Measurements from ENCODE around the gene LRMDA. TPM values are rescaled to one million over a fixed set of nuclear protein-coding genes. Genes with fewer than 3 reads are reported as not detected.
A peak's percentile ranks its signal among the peaks of the same experiment; 100 is the strongest.

The LRMDA gene
- total and polyA plus RNA-seq, 2 donors from 2014 or later: 23.2 to 48.6 TPM

GRCh38 chr10:75394221-75394620 is 37.2 kb upstream of the LRMDA start:
- Histone ChIP-seq H3K36me3 (ENCODE audit: control insufficient read depth in 2 of 3, insufficient read depth in 3 of 3, low read length in 3 of 3) (peaks cover 0 to 5% (median 0%) of the 10 kb centered on the region in 3 donors), H3K4me1 (ENCODE audit: control insufficient read depth in 2 of 3, insufficient read depth in 2 of 3, low read depth in 1 of 3, low read length in 3 of 3) (peaks cover 0 to 7% (median 0%) of the 10 kb centered on the region in 3 donors), H3K27ac (ENCODE audit: low read depth in 2 of 2, low read length in 2 of 2) (no peak overlapping the region), H3K9ac (ENCODE audit: low read length in 3 of 3) (no peak overlapping the region), H3K4me3 (ENCODE audit: low read length in 3 of 3) (no peak overlapping the region), H3K27me3 (ENCODE audit: control insufficient read depth, insufficient read depth, low read length) (no peaks in the 10 kb centered on the region), H3K9me3 (ENCODE audit: control insufficient read depth in 2 of 3, insufficient read depth in 1 of 3, low read length in 3 of 3) (no peaks in the 10 kb centered on the region)
- no peak for FAIRE-seq
- DNase-seq: peak in 3 of 5 donors; percentile 15 to 61 (median 34)
- TF ChIP-seq CTCF (IDR thresholded peaks at IDR 0.05; ENCODE audit: borderline replicate concordance, extremely low read depth, insufficient read depth): no peak
- intact Hi-C loops (cut with DNase I): loop anchor here (10.0 kb wide), 1 partner anchor 911 kb away; no protein-coding TSS in a partner anchor

DNA sequence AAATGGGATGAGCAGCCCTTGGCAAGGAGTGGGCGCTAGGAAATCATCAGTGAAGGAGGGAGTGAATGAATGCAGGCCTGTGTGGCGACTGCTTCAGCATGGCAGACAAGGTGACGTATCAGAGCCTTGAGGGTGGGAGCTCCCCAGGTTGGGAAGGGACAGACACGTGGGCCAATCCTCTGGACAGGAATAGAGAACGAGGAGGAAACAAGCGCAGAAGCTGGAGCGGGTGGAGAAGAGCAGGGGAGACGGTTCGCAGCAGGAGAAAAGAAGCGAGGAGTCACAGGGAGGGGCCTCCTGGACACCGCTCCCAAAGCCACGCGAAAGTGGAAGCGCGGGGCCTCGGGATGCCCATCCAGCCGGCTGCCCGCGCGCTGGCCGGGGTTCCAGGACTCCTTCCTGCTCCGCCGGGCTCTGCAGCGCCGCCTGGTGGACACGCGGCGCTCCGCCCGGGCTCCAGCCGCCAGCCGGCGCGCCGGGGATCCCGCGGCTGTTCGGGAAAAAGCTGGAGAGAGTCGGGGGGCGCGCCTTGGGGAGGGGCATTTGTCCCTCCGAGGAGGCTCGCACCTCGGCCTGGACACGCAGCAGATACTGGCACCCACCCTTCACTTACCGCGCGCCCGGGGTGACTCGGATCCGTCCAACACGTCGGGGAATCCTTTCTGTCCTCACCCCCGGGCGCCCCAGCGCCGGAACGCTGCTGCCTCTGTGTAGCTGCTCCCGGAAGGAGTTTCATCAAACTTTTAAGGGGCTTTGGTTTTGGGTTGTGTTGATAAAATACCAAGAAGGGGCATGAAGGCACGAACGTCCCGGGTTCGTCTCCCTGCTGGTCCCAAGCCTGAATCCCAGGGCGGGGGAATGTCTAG is 36.1 kb upstream of the LRMDA start:
- no peaks in the 10 kb centered on the region for H3K27me3 ChIP-seq (ENCODE audit: control insufficient read depth, insufficient read depth, low read length)
- intact Hi-C loops (cut with DNase I): loop anchor here (10.0 kb wide), 1 partner anchor 910 kb away; no protein-coding TSS in a partner anchor
- peak overlapping the region in 2 of 3 donors; percentile 77 to 78 for H3K9ac ChIP-seq (ENCODE audit: low read length in 3 of 3)
- H3K4me1 ChIP-seq (ENCODE audit: control insufficient read depth in 2 of 3, insufficient read depth in 2 of 3, low read depth in 1 of 3, low read length in 3 of 3): peaks cover 0 to 7% (median 0%) of the 10 kb centered on the region in 3 donors
- no peaks in the 10 kb centered on the region for H3K9me3 ChIP-seq (ENCODE audit: control insufficient read depth in 2 of 3, insufficient read depth in 1 of 3, low read length in 3 of 3)
- peak overlapping the region; percentile 28 to 88 (median 70) for H3K4me3 ChIP-seq (ENCODE audit: low read length in 3 of 3)
- H3K36me3 ChIP-seq (ENCODE audit: control insufficient read depth in 2 of 3, insufficient read depth in 3 of 3, low read length in 3 of 3): peaks cover 0 to 8% (median 0%) of the 10 kb centered on the region in 3 donors
- DNase-seq (peak; percentile 81 to 90 (median 88)), FAIRE-seq (no peak)
- H3K27ac ChIP-seq (ENCODE audit: low read depth in 2 of 2, low read length in 2 of 2): peak overlapping the region; percentile 92 to 93
- TF ChIP-seq CTCF (IDR thresholded peaks at IDR 0.05; ENCODE audit: borderline replicate concordance, extremely low read depth, insufficient read depth): peak; percentile 70

GRCh38 chr10:75395932-75396630 is 35.3 kb upstream of the LRMDA start:
- peaks cover 0 to 7% (median 0%) of the 10 kb centered on the region in 3 donors for H3K4me1 ChIP-seq (ENCODE audit: control insufficient read depth in 2 of 3, insufficient read depth in 2 of 3, low read depth in 1 of 3, low read length in 3 of 3)
- intact Hi-C loops (cut with DNase I): loop anchor here (10.0 kb wide), 1 partner anchor 909 kb away; no protein-coding TSS in a partner anchor
- H3K9me3 ChIP-seq (ENCODE audit: control insufficient read depth in 2 of 3, insufficient read depth in 1 of 3, low read length in 3 of 3): no peaks in the 10 kb centered on the region
- TF ChIP-seq CTCF (IDR thresholded peaks at IDR 0.05; ENCODE audit: borderline replicate concordance, extremely low read depth, insufficient read depth): no peak
- peak overlapping the region; percentile 92 to 93 for H3K27ac ChIP-seq (ENCODE audit: low read depth in 2 of 2, low read length in 2 of 2)
- H3K9ac ChIP-seq (ENCODE audit: low read length in 3 of 3): peak overlapping the region in 2 of 3 donors; percentile 77 to 78
- FAIRE-seq (no peak), DNase-seq (peak; percentile 76 to 88 (median 83))
- H3K27me3 ChIP-seq (ENCODE audit: control insufficient read depth, insufficient read depth, low read length): no peaks in the 10 kb centered on the region
- H3K4me3 ChIP-seq (ENCODE audit: low read length in 3 of 3): peak overlapping the region; percentile 30 to 88 (median 70)
- H3K36me3 ChIP-seq (ENCODE audit: control insufficient read depth in 2 of 3, insufficient read depth in 3 of 3, low read length in 3 of 3): peaks cover 0 to 9% (median 0%) of the 10 kb centered on the region in 3 donors
